Measurements from ENCODE around the gene STUB1. TPM values are rescaled to one million over a fixed set of nuclear protein-coding genes. Genes with fewer than 3 reads are reported as not detected.

Gene STUB1
- total and polyA plus RNA-seq, 5 experiments from 2014 or later = 86.4 to 142 (median 133) TPM

- H3K27ac Mint-ChIP-seq = peak within 1 kb of the TSS in 1 of 10 donors; percentile 13
- H3K9me3 Mint-ChIP-seq = no peaks in the 10 kb centered on the region
- peaks cover 0 to 17% (median 7%) of the 10 kb centered on the region in 4 donors for H3K4me1 Mint-ChIP-seq
- H3K27me3 Mint-ChIP-seq = peaks cover 10 to 63% (median 23%) of the 10 kb centered on the region in 5 donors
- DNase-seq (no peak), ATAC-seq (peak in 1 of 2 donors; percentile 23)
- H3K4me3 Mint-ChIP-seq = peak within 1 kb of the TSS in 8 of 10 donors; percentile 7 to 55 (median 34)
- peaks cover 0 to 4% (median 0%) of the 10 kb centered on the region in 3 donors for H3K36me3 Mint-ChIP-seq
- POLR2A ChIA-PET = interaction anchor here (1.4 kb wide), 1 partner anchor 9 kb away, joined by 4 read pairs; no protein-coding TSS in a partner anchor
Observed at GRCh38 chr16:705431-706188, 25.4 kb downstream of the STUB1 start, which contains the start of gene FBXL16. FBXL16 (minus strand) TSS chr16:705801; CDS start chr16:697405, 8,396 bp downstream.

GRCh38 chr16:706189-707061 lies 26.2 kb downstream of the STUB1 start:
- Mint-ChIP-seq H3K36me3 (peaks cover 0 to 4% (median 0%) of the 10 kb centered on the region in 3 donors), H3K9me3 (no peaks in the 10 kb centered on the region), H3K27ac (peak overlapping the region in 1 of 10 donors; percentile 13), H3K4me3 (peak overlapping the region in 8 of 10 donors; percentile 7 to 55 (median 34)), H3K4me1 (peaks cover 0 to 14% (median 7%) of the 10 kb centered on the region in 4 donors), H3K27me3 (peaks cover 10 to 68% (median 23%) of the 10 kb centered on the region in 5 donors)
- ATAC-seq = peak in 1 of 2 donors; percentile 32
- POLR2A ChIA-PET = interaction anchor here (1.4 to 21.0 kb wide), 3 partner anchors 10 to 28 kb away, joined by 3 to 411 read pairs (median 4); partner anchors contain the start of genes CCDC78, CIAO3 and HAGHL
- DNase-seq = no peak

GRCh38 chr16:707062-707538 lies 26.9 kb downstream of the STUB1 start:
- Mint-ChIP-seq H3K27ac (no peak overlapping the region), H3K9me3 (no peaks in the 10 kb centered on the region), H3K27me3 (peaks cover 10 to 68% (median 22%) of the 10 kb centered on the region in 5 donors), H3K4me3 (peak overlapping the region in 1 of 10 donors; percentile 45), H3K36me3 (peaks cover 0 to 4% (median 0%) of the 10 kb centered on the region in 3 donors), H3K4me1 (peaks cover 0 to 12% (median 7%) of the 10 kb centered on the region in 4 donors)
- no peak for ATAC-seq
- POLR2A ChIA-PET = interaction anchor here (1.5 to 21.0 kb wide), 2 partner anchors 9 to 28 kb away, joined by 3 to 411 read pairs; partner anchors contain the start of genes CCDC78, CIAO3 and HAGHL
- DNase-seq = no peak

DNA sequence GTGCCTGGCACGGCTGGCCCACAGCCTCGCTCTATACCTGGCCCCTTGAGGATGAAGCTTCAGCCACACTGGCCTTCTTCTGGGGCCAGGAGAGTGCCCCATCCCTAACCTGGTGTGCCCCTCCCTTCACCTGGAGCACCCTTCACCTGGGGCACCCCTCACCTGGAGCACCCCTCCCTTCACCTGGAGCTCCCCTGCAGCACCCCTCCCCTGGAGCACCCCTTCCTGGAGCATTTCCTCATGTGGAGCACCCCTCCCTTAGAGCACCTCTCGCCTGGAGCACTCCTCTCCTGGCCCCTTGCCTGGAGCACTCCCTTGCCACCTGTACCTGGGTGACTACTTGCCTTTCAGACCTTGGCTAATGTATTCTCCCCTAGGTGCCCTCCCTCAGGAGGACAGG lies 27.8 kb downstream of the STUB1 start:
- peaks cover 6 to 61% (median 16%) of the 10 kb centered on the region in 5 donors for H3K27me3 Mint-ChIP-seq
- H3K36me3 Mint-ChIP-seq = peaks cover 0 to 4% (median 0%) of the 10 kb centered on the region in 3 donors
- no peaks in the 10 kb centered on the region for H3K9me3 Mint-ChIP-seq
- H3K4me3 Mint-ChIP-seq = peak overlapping the region in 3 of 10 donors; percentile 36 to 47 (median 41)
- H3K27ac Mint-ChIP-seq = peak overlapping the region in 1 of 10 donors; percentile 29
- H3K4me1 Mint-ChIP-seq = peaks cover 0 to 14% (median 6%) of the 10 kb centered on the region in 4 donors
- ATAC-seq (no peak), DNase-seq (no peak)
- POLR2A ChIA-PET = interaction anchor here (0.7 to 21.0 kb wide), 3 partner anchors 8 to 27 kb away, joined by 3 to 411 read pairs (median 3); partner anchors contain the start of genes ANTKMT, CCDC78, CIAO3 and HAGHL

- ATAC-seq (no peak), DNase-seq (no peak)
- Mint-ChIP-seq H3K27ac (no peak overlapping the region), H3K4me1 (peaks cover 2 to 18% (median 6%) of the 10 kb centered on the region in 4 donors), H3K4me3 (no peak overlapping the region), H3K27me3 (peaks cover 6 to 58% (median 16%) of the 10 kb centered on the region in 5 donors), H3K36me3 (peaks cover 0 to 4% (median 0%) of the 10 kb centered on the region in 3 donors), H3K9me3 (no peaks in the 10 kb centered on the region)
- POLR2A ChIA-PET = interaction anchor here (1.8 to 21.0 kb wide), 2 partner anchors 14 to 26 kb away, joined by 8 to 411 read pairs; partner anchors contain the start of genes CCDC78, CIAO3 and HAGHL
Observed at GRCh38 chr16:708959-709358, 28.7 kb downstream of the STUB1 start.

GRCh38 chr16:709566-710499 lies 29.6 kb downstream of the STUB1 start:
- Mint-ChIP-seq H3K36me3 (peaks cover 0 to 4% (median 0%) of the 10 kb centered on the region in 3 donors), H3K27me3 (peaks cover 6 to 50% (median 16%) of the 10 kb centered on the region in 5 donors)
- POLR2A ChIA-PET = interaction anchor here (1.5 to 21.0 kb wide), 3 partner anchors 11 to 25 kb away, joined by 4 to 411 read pairs (median 8); partner anchors contain the start of genes ANTKMT, CCDC78, CIAO3 and HAGHL

GRCh38 chr16:710500-711075 lies 30.4 kb downstream of the STUB1 start:
- Mint-ChIP-seq H3K4me3 (no peak overlapping the region), H3K36me3 (peaks cover 0 to 4% (median 0%) of the 10 kb centered on the region in 3 donors), H3K9me3 (no peaks in the 10 kb centered on the region), H3K27me3 (peaks cover 6 to 49% (median 16%) of the 10 kb centered on the region in 5 donors), H3K4me1 (peaks cover 6 to 20% (median 9%) of the 10 kb centered on the region in 4 donors), H3K27ac (no peak overlapping the region)
- ATAC-seq = no peak
- POLR2A ChIA-PET = interaction anchor here (1.5 to 21.0 kb wide), 3 partner anchors 11 to 24 kb away, joined by 4 to 411 read pairs (median 8); partner anchors contain the start of genes ANTKMT, CCDC78, CIAO3 and HAGHL
- DNase-seq = no peak

More at GRCh38 chr16:709566-710499, 29.6 kb downstream of the STUB1 start:
- DNase-seq = no peak
- Mint-ChIP-seq H3K4me3 (no peak overlapping the region), H3K4me1 (peaks cover 6 to 20% (median 9%) of the 10 kb centered on the region in 4 donors), H3K9me3 (no peaks in the 10 kb centered on the region), H3K27ac (no peak overlapping the region)
- ATAC-seq = no peak

GRCh38 chr16:711084-711483 lies 30.9 kb downstream of the STUB1 start:
- ATAC-seq (no peak), DNase-seq (no peak)
- Mint-ChIP-seq H3K9me3 (no peaks in the 10 kb centered on the region), H3K4me3 (no peak overlapping the region), H3K36me3 (peaks cover 0 to 4% (median 0%) of the 10 kb centered on the region in 3 donors), H3K27me3 (peaks cover 6 to 49% (median 16%) of the 10 kb centered on the region in 5 donors), H3K27ac (no peak overlapping the region), H3K4me1 (peaks cover 7 to 23% (median 9%) of the 10 kb centered on the region in 4 donors)
- POLR2A ChIA-PET = interaction anchor here (0.6 to 21.0 kb wide), 4 partner anchors 10 to 24 kb away, joined by 3 to 411 read pairs (median 6); partner anchors contain the start of genes ANTKMT, CCDC78, CIAO3 and HAGHL

DNA sequence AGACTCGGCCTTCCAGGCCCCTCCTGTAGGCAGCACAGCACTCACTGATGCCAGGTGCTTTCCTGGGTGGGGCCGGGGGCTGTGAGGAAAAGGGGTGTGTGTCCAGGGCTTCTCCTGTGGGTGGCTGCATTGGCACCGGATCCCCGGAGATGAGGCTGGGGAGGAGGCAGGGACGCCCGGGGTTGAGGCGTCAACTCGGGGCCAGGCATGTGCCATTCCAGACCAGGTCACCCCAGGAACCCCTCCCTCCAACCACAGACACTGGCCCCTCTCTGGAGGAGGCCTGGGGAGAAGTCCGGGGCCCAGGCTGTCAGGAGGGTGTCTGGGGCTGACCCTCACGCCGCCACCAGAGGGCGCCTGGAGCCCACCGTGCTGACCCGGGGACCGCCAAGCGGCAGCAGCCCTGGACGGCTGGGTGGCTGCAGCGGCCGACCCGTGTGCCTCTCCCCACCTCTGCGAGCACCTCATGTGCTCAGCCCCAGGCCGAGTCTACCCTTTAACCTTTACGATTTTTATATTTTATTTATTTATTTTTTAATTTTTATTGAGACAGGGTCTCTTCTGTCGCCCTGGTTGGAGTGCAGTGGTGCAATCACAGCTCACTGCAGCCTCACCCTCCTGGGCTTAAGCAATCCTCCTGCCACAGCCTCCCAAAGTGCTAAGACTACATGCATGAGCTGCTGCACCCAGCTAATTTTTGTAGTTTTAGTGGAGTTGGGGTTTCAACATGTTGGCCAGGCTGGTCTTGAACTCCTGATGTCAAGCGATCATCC lies 31.5 kb downstream of the STUB1 start:
- Mint-ChIP-seq H3K27me3 (peaks cover 6 to 43% (median 12%) of the 10 kb centered on the region in 5 donors), H3K4me3 (no peak overlapping the region), H3K9me3 (no peaks in the 10 kb centered on the region), H3K27ac (no peak overlapping the region), H3K4me1 (peaks cover 8 to 22% (median 13%) of the 10 kb centered on the region in 4 donors), H3K36me3 (peaks cover 0 to 2% (median 0%) of the 10 kb centered on the region in 3 donors)
- peak; percentile 53 to 63 for ATAC-seq
- peak; percentile 53 to 88 (median 77) for DNase-seq
- POLR2A ChIA-PET = interaction anchor here (0.6 to 21.0 kb wide), 5 partner anchors 9 to 74 kb away, joined by 3 to 411 read pairs (median 9); partner anchors contain the start of genes ANTKMT, CCDC78, CIAO3 and HAGHL
